Cerebellar nuclear complex (tissue), 1 donor: ENCODE results near the gene NR4A3.

Experiments used
- DNase-seq, 2 experiments: peaks; one replicate each; lab custom pipeline; 2025; lab: John Stamatoyannopoulos, UW

NR4A3 gene

GRCh38 chr9:99878651-99879050, 57.0 kb downstream of the NR4A3 start:
- no peak for DNase-seq

GRCh38 chr9:99881769-99882168, 60.1 kb downstream of the NR4A3 start:
- DNase-seq, result no peak

GRCh38 chr9:99885747-99886146, 64.1 kb downstream of the NR4A3 start:
- no peak for DNase-seq

- DNase-seq, result no peak
Measured at GRCh38 chr9:99889120-99889519, 67.4 kb downstream of the NR4A3 start.

- DNase-seq, result no peak
Measured at GRCh38 chr9:99894826-99895225, 73.1 kb downstream of the NR4A3 start.

GRCh38 chr9:99895510-99895909, 73.8 kb downstream of the NR4A3 start:
- no peak for DNase-seq

- no peak for DNase-seq
Measured at GRCh38 chr9:99896119-99896518, 74.4 kb downstream of the NR4A3 start.

GRCh38 chr9:99903393-99903792, 81.7 kb downstream of the NR4A3 start:
- DNase-seq, result no peak

GRCh38 chr9:99905833-99906402, 84.2 kb downstream of the NR4A3 start:
- no peak for DNase-seq

GRCh38 chr9:99906403-99907207, 84.9 kb downstream of the NR4A3 start, which contains the start of gene STX17:
Gene STX17, plus strand, starts transcription at chr9:99906654. Its CDS starts 8,586 bp downstream, at chr9:99915240.
- peak in 1 of 2 experiments; percentile 13 for DNase-seq

- DNase-seq, result no peak
Measured at GRCh38 chr9:99907208-99907532, 85.5 kb downstream of the NR4A3 start.

GRCh38 chr9:99911600-99911999, 89.9 kb downstream of the NR4A3 start:
- DNase-seq, result no peak
